Prostate gland (tissue), 2 donors: Measurements from ENCODE around the gene TNFRSF1B.

ENCODE experiments used
- CTCF ChIP-seq, 4 experiments: fragments of 200-600 bp in 2 of 4; fragments of 450-650 bp in 2 of 4; sonication (generic) in 2 of 4; IDR thresholded peaks; 1 replicate in 3 of 4; 2 replicates in 1 of 4; pipeline ENCODE4 v1.5.1; 2016 to 2019; ENCODE audit warnings: antibody characterized with exemption in 4 of 4, mild to moderate bottlenecking in 2 of 4, moderate library complexity in 2 of 4
- POLR2A ChIP-seq: fragments of 450-650 bp; IDR thresholded peaks from one replicate; pipeline ENCODE4 v1.6.1; 2016; ENCODE audit warnings: antibody characterized with exemption, mild to moderate bottlenecking

GRCh38 chr1:12152113-12152891, 14.5 kb upstream of the TNFRSF1B start:
- no peak for TF ChIP-seq CTCF (IDR thresholded peaks at IDR 0.05)
- no peak for TF ChIP-seq POLR2A
